CD4-positive, alpha-beta T cell treated with Interleukin-15 for 1 hour (primary cell): ENCODE results near the gene PTPN22.
A peak's percentile ranks its signal among the peaks of the same experiment; 100 is the strongest.

Experiments
- DNase-seq: peaks from one replicate; pipeline ENCODE4 v3.0.0-alpha.2; 2020

PTPN22 gene

DNA sequence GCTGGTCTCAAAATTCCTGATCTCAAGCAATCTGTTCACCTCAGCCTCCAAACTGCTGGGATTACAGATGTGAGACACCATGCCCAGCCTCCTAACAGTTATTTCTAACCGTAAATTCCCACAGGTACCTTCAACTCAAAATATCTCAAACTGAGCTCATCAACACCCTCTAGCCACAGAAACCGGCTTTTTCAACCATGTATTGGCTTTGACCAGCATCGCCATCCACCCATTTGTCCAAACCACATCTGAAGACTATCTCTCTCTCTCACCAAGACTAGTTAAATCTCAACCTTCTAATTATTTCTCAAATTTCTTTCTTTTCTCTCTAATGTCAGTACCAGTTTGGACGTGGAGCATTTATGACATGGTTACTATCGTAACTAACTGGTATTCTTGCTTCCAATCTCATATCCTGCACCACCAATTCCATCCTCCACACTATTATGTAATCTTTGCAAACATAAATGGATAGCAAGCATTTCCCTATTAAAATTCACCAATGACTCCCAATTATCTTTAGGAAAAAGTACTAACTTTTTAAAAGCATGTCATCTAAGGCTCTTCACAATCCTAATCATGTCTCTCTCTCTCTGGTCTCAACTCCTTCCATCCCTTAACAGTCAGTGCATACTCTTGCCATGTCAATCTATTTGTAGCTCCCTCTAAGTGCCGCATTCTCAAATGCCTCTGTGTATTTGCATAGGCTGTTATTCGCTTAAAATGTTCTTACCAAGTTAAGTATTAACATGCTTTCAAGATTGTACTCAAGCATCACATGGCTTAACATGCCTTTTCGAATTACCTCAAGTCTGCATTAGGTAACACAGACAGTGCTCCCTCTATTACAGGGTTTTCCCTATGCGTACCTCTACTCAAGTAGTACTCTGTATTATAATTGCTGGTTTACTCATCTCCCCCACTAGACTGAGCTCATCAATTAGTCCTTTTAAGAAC is 77.4 kb downstream of the PTPN22 start:
- no peak for DNase-seq

DNA sequence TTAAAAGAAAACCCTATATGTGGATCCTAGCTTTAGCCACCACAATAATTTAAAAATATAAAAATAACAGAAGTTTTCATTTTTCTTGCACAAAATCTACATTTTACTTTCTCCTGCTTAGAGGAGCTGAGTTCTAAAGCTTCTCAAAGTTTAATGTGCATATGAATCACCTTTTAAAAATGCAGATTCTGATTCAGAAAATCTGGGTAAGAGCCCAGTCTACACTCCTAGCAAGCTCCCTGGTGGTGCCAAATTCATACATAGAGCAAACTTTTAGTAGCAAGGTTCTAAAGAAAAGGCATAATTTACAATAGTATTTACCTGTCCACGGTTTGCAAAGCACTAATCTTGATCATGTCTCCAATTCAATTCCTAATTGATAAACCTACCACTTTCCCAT is 78.5 kb downstream of the PTPN22 start:
- no peak for DNase-seq

GRCh38 chr1:113792471-113792870 is 79.0 kb downstream of the PTPN22 start:
- no peak for DNase-seq

DNA sequence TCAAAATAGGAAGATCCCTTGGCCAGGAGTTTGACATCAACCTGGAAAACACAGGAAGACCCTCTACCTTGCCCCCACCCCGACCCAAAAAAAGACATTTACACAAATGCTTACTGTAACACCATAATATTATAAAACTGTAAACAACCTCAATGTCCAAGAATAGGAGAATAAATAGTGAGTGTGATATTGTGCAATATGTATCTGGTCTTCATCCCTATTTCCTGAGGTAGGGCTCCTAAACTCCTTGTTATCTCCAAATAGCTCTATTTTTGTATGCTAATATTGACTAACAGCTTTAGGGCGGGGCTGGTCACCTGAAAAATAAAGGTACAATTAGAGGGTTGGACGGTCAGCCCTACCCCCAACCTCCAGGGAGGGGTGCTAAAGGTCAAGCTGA is 82.7 kb downstream of the PTPN22 start:
- DNase-seq: no peak

GRCh38 chr1:113787663-113788062 is 83.8 kb downstream of the PTPN22 start:
- DNase-seq: no peak

DNA sequence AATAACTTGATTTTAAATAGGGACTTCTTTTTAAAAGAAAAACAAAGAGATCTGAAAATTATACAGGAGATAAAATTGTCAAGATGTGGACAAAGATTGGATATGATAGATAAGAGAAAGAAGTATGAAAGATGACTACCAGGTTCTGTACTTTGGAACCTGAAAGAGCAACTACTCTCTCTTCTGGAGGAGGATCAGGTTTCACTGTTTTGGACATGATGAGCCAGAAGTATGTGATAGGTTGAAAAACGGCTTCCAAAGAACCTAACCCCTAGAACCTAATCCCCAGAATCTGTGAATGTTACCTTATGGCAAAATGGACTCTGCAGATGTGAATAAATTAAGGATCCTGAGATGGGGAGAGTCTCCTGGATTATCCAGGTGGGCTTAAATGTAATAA is 85.4 kb downstream of the PTPN22 start:
- no peak for DNase-seq

GRCh38 chr1:113784104-113784779 is 87.3 kb downstream of the PTPN22 start:
- DNase-seq: no peak

DNA sequence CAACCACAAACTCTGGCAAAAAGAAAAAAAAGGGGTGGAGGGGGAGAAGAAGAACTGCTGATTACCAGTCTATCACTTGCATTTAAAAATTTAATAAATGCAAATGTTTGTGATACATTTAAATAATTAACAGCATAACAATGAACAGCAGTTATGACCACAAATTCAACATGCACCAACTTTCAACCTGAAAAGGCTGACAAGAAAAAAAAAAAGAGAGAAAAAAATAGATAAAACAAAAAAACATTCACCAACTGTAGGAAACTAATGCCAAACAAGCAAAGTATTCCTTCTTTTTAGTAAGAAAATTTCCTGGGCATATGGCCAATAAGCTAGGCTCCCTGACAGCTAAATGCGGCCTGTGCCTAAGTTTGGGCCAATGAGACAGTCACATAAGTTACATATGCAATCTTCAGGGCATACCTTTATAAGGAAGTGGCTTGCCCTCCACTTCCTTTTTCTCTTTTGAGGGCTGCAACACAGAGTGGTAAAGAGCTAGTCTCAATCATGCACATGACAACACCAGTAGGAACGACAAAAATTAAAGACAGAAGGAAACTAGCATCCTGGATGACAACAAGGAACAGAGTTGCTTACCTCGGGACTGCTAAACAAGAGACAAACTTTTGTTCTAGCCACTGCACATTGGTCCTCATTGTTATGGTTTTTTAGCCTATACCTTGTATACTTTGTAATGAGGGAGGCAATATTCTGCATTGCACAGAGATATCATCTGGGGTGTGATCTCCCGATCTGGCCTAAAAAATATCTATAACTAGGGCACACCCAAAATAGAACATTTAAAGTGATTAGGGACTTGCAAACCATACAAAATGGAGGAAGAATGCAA is 88.0 kb downstream of the PTPN22 start:
- peak; percentile 57 for DNase-seq

DNA sequence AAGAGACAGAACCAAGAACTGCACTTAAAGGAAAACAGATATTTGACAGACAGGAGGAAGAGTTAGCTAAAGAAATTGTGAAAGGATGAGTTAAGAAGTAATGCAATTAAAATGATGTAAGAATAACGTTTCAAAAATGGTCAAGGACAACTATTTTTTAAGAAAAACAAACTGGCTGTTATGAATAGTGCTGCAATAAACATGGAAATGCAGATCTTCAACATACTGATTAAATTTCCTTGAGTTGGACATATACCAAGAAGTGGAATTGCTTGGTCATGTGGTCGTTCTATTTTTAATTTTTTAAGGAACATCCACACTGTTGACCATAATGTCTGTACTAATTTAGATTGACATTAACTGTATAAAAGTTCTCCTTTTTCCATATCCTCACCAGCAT is 89.1 kb downstream of the PTPN22 start:
- no peak for DNase-seq

- no peak for DNase-seq
These were observed 91.0 kb downstream of the PTPN22 start for GRCh38 chr1:113780374-113781146.

GRCh38 chr1:113779542-113779941 is 92.0 kb downstream of the PTPN22 start:
- no peak for DNase-seq

GRCh38 chr1:113777561-113777960 is 94.0 kb downstream of the PTPN22 start:
- DNase-seq: no peak

DNA sequence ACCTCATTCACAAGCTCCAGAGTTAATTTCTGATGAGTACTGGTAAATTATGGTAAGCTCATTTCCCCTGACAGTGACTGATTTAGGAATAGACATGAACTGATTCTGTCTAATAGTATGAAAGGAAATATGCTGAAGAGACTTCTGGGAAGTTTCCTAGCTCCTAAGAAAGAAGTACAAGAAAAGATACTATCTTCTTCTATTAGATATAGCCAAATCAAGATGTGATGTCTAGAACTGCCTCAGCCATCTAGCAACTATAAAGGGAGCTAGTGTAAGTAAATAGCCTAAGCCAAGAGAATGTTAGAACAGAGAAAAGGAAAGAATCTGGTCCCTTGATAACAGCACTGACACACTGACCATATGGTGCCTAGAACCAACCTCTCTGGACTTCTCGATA is 101.5 kb downstream of the PTPN22 start:
- no peak for DNase-seq

GRCh38 chr1:113769601-113769970 is 101.9 kb downstream of the PTPN22 start:
- DNase-seq: no peak

- no peak for DNase-seq
These were observed 102.5 kb downstream of the PTPN22 start for GRCh38 chr1:113768916-113769600.

DNA sequence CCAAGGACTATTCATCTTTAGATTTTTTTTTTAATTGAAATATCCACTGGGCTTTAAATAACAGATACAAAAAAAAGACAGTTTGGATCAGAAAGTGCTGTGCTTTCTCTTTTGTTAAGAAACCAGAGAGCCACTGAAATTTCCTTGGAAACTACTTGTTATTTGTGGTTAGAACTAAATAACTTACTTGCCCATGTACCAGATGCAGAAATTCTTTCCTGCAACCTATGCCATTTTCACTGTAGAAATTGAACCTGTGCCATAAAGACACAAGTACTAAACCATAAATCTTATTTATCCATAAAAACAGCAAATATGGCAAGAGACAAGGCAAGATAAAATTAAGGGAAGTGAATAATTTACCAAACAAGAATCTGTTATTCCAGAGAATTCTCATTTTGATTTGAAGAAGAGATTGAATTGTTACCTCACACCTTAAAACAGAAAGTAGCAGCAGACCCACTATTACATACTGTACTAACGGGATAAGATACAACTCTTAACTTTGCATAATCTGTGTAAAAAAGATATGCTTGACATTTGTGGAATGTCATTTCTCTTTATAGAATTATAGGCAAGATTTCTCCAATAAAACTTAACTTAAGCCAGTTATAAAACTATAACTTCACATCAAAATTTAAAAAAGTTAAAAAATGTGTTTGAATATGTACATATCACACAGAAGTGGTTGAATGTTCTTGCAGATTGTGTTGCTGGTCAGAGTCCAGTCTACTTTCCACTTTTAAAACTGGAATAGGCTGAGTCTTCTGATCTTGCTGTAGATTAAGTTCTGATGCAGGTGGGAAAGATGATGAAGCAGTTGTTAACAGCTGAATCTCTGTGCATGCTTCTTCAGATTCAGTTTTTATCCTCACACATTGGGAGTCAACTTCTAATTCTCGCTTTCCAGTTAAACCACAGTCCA is 105.9 kb downstream of the PTPN22 start:
- DNase-seq: no peak
